CD4-positive, alpha-beta T cell treated with Interleukin-21 for 1 hour (primary cell): ENCODE results near the gene C1RL.

ENCODE experiments used
- DNase-seq: peaks from one replicate; pipeline ENCODE4 v3.0.0-alpha.2; 2020

The C1RL gene

GRCh38 chr12:7136676-7137075 lies 27.7 kb upstream of the C1RL start:
- DNase-seq: no peak

GRCh38 chr12:7136071-7136470 lies 27.1 kb upstream of the C1RL start:
- no peak for DNase-seq

DNA sequence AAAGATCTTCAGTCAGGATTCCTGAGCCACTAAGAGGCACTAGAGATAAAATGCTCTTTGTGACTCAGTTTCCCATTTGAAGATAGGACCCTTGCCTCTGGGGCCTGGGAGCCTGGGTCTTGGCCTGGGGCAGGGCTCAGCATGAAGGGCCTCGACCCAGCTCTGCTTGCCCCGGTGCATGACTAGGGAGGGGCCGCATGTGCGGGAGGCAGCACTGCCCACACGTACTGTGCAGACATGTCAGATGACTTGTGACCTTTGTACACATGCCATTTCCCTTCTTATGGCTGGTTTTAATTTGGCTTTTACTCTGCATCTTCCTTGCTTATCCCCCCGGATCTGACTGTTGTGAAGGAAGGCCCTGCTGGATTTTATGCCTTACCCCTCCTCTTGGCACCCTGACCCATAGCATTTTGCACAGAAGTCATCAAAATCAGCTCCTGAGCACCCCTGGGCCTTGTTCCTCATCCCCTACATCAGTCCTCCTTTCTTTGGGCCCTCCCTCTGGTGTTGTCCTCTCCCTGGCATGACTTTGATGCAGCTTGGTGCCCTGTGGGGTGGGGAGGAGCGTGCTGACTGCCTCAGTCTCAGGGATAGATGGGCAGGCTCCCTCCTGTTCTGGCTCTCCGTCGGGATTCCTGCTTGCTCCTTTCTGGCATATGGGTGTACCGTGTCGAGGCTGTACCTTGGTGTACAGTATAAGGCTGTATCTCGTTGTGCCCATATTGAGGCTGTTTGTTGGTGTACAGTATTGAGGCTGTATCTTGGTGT lies 25.6 kb upstream of the C1RL start:
- DNase-seq: no peak

GRCh38 chr12:7131502-7131866 lies 22.5 kb upstream of the C1RL start:
- peak; percentile 42 for DNase-seq

DNA sequence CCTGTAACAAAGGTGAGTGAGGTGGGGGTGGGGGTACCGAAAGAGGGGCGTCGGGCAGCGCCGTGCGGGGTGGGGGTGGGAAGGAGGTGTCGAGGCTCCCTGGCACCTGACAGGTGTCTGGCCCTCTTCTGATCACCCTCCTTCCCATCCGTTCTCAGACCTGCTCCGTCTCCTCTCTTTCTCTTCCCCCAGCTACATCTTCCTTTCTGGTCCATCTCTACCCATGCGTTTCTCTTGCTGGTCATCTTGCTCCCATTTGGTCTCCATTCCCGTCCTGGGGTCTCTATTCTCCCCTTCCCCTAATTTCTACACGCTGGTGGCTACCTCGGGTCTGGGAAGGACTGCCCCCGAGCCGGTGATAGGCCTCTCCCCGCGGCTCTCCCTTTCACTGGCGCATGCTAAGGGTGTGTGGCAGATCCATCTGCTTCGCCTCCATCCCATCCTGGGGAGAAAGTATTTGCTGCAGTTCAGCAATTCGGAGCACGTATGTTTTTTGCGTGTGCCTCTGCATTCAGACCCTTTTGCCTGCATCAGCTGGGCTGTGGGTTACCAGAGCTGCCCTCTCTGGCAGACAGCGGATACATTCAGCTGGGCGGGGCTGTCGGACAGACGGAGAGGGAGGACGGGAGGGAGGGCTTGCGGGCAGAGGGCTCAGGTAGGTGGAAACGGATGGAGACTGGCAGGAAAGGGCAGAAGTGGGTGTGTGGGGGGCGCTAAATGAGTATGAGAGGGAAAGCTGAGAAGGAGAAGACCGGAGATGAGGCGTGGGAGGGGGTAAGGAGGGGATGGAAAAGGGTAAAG lies 21.9 kb upstream of the C1RL start:
- DNase-seq: peak; percentile 62

DNA sequence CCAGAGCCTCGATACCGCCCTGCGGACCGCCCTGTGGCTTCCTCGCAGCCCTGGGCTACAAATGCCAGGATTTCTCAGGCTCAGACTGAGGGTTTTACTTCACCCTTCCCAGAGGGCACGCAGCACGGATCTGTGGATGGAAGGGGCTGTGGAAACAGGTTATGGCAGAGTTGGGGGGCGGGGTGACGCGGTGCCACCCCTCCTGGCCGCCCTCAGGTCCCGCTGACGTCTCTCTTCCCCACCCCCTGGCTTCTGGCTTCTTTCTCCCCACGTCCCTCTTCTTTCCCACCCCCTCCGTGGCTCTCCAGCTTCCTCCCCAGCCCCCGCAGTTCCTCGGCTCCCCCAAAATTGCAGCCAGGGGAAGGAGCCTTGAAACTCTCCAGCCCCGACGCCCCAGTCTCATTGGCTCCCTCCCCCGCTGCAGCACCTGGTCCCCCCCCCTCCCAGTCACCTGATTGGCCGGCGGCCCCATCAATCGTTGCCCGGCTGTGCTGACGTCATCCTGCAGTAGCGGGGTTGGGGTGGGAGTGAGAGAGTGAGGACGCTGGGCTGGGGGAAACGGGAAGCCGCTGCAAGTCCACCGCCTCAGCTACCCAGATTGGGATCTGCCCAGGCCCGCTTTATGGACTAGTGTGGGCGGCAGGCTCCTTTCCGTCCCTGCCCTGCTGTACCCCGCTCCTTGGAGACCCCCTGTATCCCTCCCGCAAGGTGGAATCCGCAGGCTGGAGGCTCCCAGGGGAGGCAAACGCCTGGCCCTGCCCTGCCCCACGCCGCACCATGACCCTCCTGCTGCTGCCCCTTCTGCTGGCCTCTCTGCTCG lies 21.1 kb upstream of the C1RL start, which contains the start of gene CLSTN3:
CLSTN3 (plus strand) TSS at position 500 of the 820 bp plus-strand sequence; CDS start at position 778, 278 bp downstream.
- DNase-seq: peak; percentile 92

GRCh38 chr12:7129287-7129871 lies 20.4 kb upstream of the C1RL start:
- DNase-seq: no peak

- DNase-seq: no peak
Observed at GRCh38 chr12:7128681-7129286, 19.8 kb upstream of the C1RL start, which contains the start of gene RBP5. Gene RBP5, minus strand, starts transcription at chr12:7128889. Its CDS starts 114 bp downstream, at chr12:7128775.

GRCh38 chr12:7127916-7128626 lies 19.1 kb upstream of the C1RL start:
- no peak for DNase-seq

DNA sequence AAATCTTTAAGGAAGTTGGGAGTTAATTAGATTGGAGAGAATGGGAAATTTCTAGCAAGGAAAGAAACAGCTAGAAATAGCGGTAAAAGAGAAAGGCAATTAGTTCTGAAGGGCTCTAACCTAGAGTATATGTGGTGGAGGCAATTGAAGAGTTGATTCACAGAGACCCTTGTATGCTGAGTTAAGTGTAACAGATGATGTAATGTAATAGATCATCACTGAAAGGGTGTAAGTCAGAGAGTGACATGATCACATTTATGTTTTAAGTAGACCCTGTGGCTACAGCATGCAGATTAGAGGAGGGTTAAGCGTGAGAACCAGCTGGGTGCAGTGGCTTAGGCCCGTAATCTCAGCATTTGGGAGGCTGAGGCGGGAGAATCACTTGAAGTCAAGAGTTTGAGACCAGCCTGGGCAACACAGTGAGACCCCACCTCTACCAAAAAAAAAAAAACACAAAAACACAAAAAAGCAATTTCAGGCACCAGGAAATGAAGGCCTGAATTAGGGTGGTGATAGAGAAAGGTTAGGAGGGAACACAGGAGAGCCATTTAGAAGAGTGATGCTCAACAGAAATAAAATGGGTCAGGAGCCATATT lies 16.7 kb upstream of the C1RL start:
- no peak for DNase-seq

- no peak for DNase-seq
Observed at GRCh38 chr12:7123806-7124522, 14.9 kb upstream of the C1RL start.

- no peak for DNase-seq
Observed at GRCh38 chr12:7122811-7123769, 14.1 kb upstream of the C1RL start.

GRCh38 chr12:7121324-7121723 lies 12.3 kb upstream of the C1RL start:
- no peak for DNase-seq

GRCh38 chr12:7120166-7120565 lies 11.2 kb upstream of the C1RL start:
- DNase-seq: no peak

GRCh38 chr12:7118881-7119280 lies 9.9 kb upstream of the C1RL start:
- DNase-seq: no peak

DNA sequence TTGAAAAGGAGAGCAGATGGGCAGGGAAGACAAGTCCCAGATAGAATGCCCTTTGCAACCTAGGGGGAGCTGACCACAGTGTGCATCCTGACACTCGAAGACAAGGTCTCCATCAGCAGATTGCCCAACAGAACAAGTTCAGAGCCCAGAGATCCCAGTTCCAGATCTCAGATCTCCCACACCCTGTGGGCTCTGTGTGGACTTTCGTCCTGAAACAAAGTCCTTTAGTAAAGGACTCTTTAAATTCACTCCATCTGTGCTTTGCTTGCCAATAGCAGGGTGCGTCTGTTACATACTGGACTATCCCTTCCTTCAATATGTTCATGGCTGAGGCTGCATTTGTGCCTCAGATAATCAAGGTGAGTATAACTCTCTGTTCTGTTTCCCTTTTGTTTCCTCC lies 8.7 kb upstream of the C1RL start:
- DNase-seq: no peak

DNA sequence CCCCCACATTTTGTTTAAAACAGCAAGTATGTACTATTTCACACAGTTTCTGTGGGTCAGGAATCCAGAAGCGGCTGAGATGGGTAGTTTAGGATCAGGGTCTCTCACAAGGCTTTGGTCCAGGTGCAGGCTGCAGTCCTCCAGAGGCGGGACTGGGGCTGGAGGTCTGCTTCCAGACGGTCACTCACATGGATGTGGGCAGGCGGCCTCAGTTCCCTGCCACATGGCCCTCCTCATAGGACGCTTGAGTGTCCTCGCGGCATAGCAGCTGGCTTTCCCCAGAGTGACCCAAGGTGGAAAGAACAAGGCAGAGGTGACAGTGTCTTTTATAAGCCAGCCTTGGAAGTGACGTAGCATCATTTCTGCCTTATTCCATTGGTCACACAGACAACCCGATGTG lies 7.9 kb upstream of the C1RL start:
- DNase-seq: no peak

DNA sequence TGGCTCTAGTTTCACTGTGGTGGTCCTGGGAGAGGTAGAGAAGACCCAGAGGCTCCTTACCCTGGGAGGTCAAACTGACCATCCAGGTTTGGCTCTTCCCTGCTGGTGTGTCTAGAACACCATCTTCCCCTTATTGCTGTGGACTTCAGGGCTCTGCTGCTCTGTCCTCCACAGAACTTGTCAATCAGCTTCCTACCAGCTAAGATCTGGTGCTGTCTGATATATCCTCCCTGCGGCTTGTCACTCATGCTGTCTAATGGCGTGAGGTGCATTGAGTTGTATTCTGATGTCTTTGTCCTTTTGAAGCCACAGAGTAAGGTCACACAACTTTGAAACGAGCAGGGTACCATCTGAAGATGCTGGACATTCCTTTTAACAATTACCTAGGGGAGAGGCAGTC lies 7.2 kb upstream of the C1RL start:
- no peak for DNase-seq

DNA sequence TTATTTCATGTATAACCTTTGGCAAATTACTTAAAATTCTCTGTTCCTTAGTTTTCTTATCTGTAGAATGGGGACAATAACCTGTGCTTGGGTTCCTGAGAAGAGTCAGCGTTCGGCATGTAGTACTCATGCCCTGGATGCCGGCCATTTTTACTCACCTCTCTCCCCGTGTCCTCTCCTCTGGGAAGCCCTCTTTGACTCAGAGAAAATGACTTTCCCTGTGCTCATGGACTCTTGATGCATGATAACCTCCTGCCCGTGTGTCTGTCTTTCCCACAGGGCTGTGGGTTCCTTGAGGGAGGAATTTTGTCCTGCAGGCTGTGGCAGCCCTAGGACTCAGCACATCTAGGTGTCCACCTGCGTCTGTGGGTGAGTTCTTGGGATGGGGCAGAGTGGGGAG lies 5.8 kb upstream of the C1RL start:
- DNase-seq: no peak
